Measurements from ENCODE around the gene EXOC3.
"Not testable (repeated sequence)": the region's sequence is repeated elsewhere in the genome, so short reads cannot be mapped to it uniquely, and the experiment has no call there.

Gene EXOC3

DNA sequence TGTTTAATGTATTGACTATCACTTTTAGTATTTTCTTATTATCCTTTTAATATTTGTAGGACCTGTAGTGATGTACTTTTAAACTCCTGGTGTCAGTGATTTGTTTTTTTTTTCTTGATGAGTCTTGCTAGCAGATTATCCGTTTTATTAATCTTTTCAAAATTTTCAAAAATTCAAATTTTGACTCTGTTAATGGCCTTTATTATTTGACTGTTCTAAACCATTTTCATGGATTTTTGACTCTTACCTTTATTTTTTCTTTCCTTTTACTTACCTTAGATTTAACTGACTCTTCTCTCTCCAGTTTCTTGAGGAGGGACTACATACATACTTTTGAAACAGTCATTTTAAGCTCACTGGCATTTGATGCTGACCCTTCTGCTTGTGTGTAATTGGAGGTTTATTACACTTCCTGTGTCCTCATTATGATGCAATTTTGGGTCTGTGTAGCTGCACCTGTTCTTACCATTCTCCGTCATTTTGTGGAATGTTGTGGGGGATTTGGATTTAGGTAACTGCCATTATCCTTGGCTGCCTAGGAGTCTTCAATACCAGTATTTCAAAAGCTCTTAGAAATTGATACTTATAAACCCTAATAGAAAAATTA lies 32.0 kb upstream of the EXOC3 start:
- no peak overlapping the region for H3K4me3 ChIP-seq (ENCODE audit: control insufficient read depth, low read depth, low read length)
- no peak for DNase-seq (ENCODE audit: low read depth)
- TF ChIP-seq, protein P1, sequence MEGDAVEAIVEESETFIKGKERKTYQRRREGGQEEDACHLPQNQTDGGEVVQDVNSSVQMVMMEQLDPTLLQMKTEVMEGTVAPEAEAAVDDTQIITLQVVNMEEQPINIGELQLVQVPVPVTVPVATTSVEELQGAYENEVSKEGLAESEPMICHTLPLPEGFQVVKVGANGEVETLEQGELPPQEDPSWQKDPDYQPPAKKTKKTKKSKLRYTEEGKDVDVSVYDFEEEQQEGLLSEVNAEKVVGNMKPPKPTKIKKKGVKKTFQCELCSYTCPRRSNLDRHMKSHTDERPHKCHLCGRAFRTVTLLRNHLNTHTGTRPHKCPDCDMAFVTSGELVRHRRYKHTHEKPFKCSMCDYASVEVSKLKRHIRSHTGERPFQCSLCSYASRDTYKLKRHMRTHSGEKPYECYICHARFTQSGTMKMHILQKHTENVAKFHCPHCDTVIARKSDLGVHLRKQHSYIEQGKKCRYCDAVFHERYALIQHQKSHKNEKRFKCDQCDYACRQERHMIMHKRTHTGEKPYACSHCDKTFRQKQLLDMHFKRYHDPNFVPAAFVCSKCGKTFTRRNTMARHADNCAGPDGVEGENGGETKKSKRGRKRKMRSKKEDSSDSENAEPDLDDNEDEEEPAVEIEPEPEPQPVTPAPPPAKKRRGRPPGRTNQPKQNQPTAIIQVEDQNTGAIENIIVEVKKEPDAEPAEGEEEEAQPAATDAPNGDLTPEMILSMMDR (conservative IDR thresholded peaks at IDR 0.05; ENCODE audit: control insufficient read depth, insufficient read depth, low read depth, low read length) = no peak

- no peak overlapping the region for H3K4me3 ChIP-seq (ENCODE audit: control insufficient read depth, low read depth, low read length)
- TF ChIP-seq, protein P1 (conservative IDR thresholded peaks at IDR 0.05; ENCODE audit: control insufficient read depth, insufficient read depth, low read depth, low read length) = no peak
- no peak for DNase-seq (ENCODE audit: low read depth)
These were observed 31.2 kb upstream of the EXOC3 start for GRCh38 chr5:411728-412127.

GRCh38 chr5:414991-415927 lies 27.7 kb upstream of the EXOC3 start:
- DNase-seq (ENCODE audit: low read depth) = peak; percentile 26
- H3K4me3 ChIP-seq (ENCODE audit: control insufficient read depth, low read depth, low read length) = not testable (repeated sequence)

DNA sequence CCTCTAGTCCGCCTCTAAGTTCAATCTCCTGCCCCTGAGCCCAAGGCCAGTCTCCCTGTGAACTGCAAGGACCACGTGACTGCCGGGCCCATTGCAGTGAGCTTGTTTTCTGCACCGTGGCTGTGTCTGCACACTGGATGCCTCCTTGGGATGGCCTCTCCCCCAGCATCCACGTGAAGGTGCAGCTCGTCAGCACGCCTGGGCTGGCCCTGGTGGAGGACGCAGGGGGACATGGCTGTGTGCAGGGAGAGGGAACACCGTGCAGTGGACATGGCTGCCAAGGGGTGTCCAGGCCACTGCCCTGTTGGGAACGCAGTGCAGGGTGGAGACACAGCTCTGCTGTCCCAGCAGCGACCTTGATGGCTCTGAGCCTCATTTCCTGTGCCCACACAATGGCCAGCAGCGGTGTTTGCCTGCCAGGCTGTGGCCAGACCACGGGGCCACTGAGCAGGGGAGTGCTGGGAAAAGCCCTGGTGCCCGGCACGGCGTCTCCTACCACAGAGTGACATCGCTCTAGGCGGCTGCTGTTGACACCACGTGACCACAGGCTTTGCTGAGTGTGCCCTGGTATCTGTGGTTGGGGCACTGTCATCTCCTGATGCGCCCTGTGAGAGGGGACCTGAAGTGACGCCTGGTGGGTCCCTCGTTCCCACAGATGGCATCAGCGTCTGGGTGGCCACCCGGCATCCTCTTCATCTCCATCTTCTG lies 26.9 kb upstream of the EXOC3 start:
- no peak for DNase-seq (ENCODE audit: low read depth)
- TF ChIP-seq, protein P1 (conservative IDR thresholded peaks at IDR 0.05; ENCODE audit: control insufficient read depth, insufficient read depth, low read depth, low read length) = no peak
- no peak overlapping the region for H3K4me3 ChIP-seq (ENCODE audit: control insufficient read depth, low read depth, low read length)

GRCh38 chr5:416636-416960 lies 26.4 kb upstream of the EXOC3 start:
- no peak overlapping the region for H3K4me3 ChIP-seq (ENCODE audit: control insufficient read depth, low read depth, low read length)
- DNase-seq (ENCODE audit: low read depth) = no peak
- TF ChIP-seq, protein P1 (conservative IDR thresholded peaks at IDR 0.05; ENCODE audit: control insufficient read depth, insufficient read depth, low read depth, low read length) = no peak

DNA sequence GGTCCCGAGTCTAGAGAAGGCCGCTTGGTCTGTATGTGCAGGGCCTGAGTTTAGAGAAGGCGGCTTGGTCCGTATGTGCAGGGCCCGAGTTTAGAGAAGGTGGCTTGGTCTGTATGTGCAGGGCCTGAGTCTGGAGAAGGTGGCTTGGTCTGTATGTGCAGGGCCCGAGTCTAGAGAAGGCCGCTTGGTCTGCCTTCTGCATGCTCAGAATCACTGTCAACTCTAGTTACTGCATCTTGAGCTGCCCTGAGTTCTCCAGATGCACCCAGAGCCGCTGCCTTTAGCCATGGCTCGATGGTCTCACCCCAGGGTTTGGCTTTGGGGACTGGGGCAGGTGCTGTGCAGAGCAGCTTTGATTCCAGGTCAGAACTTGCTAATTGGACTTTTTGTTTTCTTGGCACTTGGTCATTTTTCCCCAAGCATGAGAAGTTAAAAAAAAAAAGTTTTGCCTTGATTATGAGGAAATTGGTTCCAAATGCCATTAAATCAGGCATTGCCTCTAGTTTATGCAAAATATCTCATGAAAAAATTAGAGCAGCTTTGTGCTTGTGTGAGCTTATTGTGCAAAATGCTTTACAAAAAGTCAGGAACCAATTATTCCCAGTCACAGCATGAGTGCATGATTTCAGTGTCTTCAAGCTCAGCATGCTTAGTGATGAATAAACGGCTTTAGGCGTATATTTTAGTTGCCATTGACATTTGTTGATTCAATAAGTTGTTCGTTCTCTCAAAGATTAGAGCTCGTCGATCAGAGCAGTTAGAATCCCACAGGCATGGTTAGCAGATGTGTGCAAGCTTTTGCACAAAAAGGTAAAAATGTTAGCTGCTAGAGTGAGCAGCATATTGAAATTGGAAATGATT lies 25.4 kb upstream of the EXOC3 start:
- TF ChIP-seq, protein P1 (conservative IDR thresholded peaks at IDR 0.05; ENCODE audit: control insufficient read depth, insufficient read depth, low read depth, low read length) = no peak
- H3K4me3 ChIP-seq (ENCODE audit: control insufficient read depth, low read depth, low read length) = no peak overlapping the region
- DNase-seq (ENCODE audit: low read depth) = no peak

Data from fibroblast of mammary gland (primary cell).